CD4-positive, alpha-beta T cell treated with Interleukin-4 for 4 hours (primary cell): Measurements from ENCODE around the gene PRCD.

Experiments
- DNase-seq: peaks from one replicate; pipeline ENCODE4 v3.0.0-alpha.2; 2020

The PRCD gene

DNA sequence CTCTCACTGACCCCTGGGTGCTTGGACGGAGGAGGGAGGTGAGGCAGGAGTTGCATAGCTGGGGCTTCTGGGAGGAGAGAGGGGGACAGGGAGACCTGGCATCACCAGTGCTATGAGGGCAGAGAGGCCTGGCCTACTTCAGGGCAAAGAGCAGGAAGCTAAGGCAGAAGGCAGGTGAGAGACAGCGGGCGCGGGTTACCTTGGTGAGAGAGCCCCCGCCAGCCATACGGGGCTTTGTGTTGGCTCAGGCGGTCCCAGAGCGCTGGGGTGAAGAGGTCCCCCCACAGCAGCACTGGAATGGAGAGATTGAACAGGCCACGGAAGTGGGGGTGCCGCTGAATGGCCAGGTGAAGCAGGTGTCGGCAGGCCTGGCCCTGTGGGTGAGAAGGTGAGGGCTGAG is 34.3 kb downstream of the PRCD start:
- no peak for DNase-seq

DNA sequence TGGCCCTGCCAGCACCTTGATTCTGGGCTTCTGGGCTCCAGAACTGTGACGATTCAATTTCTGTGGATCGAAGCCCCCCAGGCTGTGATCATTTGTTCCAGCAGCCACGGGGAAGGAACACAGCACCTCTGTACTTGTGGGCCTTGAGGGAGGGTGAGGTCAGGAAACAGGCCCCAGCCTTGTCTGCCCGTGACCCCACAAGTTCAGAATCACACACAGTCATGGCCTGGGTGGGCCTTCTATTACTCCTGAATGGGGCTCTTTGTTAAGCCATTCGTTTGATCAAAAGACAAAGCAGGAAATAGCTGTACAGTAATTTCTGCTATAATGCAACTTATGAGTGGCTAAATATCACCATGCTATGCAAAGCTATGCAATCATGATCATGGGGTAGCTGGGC is 35.7 kb downstream of the PRCD start:
- no peak for DNase-seq

DNA sequence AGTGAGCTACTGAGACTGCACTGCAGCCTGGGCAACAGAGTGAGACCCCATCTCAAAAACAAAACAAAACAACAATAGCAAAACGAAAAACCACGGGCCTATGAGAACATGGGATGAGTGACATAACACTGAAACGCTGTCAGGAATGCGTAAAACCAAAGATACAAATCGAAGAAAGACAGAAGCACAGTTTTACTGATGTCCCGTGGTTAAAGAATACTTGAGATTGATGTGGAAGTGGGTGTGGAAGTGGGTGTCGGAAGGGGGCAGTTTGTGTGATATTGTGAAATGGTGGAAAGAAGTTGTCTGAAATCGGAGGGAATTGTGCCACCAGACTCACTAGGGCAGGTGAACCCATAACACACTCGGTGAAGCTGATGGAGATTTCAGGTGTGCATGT is 36.3 kb downstream of the PRCD start:
- no peak for DNase-seq

DNA sequence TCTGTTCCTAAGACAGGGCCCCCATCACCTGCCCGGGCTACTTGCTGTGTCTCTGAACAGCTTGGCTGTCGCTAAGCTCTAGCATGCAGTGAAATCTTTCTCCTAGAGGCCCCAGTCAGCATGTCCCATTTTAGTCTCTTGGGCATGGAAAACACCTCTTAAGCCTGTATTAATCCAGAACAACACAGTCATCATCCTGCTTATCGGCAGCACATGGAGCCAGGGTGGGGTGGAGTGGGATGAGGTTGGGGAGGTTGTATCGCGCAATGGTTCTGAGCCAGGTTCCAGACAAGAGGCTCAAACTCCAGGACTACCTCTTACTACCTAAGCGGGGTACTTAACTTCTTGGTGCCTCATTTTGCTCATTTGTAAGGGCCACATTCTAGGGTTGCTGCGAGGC is 38.0 kb downstream of the PRCD start:
- no peak for DNase-seq

DNA sequence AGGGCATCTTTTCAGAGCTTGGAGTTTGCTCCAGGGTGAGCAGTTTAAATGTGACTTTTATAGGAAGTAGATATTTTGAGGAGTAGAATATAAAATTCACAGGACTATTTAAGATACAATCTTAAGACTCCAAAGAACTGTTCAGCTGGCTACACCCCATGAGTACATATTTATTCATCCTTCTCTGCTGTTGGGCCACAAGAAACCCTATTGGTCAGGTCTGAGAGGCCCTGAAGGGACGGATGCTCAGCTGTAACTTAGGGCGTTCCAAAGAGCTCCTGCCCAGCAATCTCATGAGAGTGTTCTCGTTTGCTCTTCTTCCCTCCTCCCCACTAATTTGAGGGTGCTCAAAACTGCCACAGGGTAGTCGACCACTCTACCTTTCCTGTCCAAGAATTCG is 38.5 kb downstream of the PRCD start:
- DNase-seq = no peak

DNA sequence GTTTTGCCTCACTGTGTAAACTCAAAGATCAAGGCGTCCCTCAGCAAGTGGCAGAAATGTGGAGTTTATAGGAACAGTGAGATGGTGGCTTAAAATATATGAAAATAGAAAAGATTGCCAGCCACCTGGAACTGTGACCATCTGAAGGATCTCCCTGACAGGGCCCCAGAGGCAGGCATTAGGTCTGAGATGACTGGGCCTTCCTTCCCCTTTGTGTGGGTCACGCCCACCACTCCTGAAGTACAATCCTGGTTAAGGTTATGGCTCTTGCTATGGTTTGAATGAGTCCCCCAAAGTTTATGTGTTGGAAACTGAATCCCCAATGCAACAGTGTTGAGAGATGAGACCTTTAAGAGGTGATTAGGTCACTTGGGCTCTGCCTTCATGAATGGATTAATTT is 39.4 kb downstream of the PRCD start:
- no peak for DNase-seq

DNA sequence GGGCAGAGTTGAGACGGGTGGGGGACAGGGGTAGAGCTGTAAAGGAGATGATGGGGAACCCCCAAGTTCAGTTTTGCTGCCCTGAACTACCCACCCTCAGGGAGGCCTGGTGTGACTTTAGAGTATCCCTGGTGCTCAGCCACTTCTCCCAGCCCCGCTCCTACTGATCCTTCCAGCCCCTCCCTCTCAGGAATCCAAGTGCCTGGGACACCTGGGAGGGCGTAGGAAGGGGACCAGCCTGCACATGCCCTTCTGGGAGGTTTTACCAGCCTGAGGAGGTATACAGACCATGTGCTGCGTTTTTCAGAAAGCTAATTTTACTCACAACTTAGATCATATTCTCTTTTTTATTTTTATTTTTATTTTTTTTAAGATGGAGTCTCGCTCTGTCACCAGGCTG is 41.7 kb downstream of the PRCD start:
- no peak for DNase-seq

DNA sequence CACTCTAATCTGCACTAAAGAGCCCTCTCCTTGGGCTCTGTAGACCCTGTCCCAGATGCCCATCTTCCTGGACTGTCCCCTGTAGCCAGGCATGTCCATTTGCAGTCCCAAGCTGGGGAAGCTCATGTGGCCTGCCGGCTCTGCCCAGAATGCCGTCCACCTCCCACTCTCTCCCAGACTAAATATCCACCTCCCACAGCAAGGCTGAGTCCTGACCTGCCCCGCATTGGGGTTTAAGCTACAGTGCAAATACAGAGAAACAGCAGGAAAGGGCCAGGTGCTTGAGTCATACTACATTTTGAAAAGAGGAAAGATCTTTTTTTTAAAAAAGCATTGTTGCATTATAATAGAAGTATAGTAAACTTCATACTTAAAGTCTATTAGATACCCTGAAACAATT is 42.8 kb downstream of the PRCD start:
- no peak for DNase-seq

DNA sequence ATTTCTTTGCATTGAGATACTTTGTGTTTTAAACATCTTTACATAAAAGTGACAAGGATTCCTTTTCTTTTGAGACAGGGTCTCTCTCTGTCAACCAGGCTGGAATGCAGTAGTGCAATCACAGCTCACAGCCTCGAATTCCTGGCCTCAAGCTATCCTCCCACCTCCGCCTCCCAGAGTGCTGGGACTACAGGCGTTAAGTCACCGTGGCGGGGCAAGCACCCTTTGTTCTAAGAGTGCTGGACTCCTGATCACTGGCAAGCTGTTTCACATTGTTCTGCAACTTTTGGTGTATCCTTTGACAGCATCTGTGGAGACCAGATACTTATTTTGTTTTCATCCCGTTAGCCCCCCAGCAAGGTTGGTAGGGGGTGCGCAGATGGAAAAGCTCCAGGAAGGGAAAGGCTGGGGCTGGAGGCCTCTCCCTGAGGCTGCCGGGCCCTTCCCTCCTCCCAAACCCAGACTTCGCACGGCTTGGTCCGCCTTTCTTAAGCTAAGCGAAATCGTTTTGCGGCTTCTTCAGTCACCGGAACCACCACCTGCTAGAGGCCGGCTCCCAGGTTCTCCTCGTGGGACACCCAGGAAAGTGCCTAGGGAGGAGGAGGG is 44.7 kb downstream of the PRCD start:
- no peak for DNase-seq

DNA sequence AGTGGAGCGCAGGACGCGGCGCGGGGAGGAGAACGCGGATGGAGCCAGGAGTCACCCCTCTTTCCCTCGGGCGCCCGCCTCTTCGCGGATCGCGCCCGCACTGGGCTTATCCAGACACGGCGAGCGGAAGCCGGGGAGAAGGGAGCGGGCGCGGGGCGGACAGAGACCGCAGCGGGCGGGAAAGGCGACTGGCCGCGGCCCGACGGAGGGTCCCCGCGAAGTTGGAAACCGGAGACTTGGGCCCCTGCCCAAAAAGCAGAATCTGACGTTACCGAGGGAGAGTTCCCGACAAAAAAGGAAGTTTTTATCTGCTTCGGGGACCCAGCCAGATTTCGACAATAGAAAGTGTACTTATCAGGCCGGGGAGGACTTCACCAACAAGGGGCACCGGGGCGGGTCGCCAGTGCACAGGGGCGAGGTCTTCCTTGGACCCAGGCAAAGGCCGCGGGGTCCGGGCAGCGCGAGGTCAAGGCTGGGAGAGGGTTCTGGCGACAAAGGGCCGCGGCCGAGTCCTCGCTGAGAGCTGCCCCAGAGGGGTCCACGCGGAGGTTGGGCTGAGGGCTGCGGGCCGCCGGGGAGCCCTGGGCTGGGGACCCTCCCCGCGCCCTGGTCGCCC is 45.3 kb downstream of the PRCD start:
- no peak for DNase-seq

DNA sequence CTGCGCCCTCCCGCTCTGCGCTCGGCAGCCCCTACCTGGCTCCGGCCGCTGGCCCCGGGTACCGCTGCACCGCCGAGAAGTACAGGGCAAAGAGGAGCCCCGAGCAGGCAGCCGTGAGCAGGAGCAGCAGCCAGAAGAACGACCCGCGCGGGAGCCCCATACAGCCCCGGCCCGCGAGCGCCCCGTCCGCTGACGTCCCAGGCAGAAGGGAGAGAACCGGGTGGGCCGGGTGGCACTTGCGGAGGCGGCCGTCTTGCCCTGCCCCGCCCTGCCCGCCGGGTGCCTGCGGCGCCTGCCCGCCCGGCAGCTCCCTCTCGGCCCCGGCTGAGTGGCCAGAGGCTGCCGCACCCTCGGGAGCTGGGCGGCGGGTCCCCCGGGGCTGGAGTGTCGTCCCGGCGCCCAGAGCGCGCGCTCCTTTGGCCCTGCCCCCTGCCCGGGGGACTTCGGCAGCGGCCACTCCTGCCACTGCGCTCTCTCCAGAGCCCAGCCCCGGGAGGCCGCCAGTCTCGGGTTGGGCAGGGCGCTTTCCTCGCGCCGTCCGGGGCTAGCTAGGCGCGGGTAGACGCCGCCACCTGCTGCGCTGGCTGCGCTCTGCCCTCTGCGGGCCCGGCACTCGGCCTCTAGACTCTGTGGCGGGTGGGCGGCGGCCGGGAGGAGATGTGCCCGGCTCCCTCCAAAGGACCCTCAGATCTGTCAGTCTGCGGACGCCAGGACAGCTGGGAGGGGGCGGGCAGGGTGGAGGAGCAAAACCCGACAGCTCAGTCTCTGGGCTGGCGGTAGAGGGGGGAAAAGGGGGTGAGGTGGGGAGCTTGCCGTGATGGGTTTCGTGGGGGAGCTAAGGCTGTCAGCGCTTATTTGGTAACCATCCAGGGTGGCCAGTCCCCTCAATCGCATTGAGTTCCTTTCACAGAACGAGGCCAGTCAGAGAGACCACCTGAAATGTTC is 46.1 kb downstream of the PRCD start, which contains the start of gene ST6GALNAC2:
TSS of gene ST6GALNAC2 (minus strand) at position 212 of the 945 bp plus-strand sequence. CDS start at position 160, 52 bp downstream.
- peak; percentile 31 for DNase-seq

DNA sequence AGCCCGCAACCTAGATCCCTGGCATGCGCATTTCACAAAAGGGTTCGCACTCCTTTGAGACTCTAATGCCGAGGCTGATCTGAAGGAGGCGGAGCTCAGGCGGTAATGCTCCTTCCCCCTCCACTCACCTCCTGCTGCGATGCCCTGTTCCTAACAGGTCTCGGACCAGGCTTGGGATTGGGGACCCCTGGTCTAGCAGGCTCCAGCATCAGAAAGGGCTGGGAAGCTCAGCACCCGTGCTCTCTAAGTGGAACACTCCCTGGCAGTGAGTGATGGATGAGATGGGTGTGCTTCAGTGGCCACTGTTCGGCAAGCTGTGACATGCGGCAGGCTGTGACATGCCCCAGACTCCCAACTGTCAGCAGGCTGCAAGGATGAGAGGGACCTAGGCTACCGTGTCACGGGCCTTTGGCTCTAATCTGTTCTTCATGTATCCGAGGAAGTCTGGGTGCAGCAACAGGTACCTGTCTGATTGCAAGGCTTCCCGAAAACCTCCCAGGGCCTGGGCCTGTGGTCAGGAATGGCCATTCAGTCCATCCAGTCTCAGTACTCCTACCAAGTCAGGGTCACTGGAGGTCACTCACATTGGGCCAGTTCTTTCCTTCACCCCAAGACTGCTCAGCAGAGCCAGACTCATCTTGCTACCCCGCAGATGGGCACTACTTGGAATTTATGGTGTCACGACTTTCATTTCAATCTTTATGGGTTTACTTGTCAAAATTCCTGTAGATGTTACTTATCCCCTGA is 47.1 kb downstream of the PRCD start:
- DNase-seq = no peak

DNA sequence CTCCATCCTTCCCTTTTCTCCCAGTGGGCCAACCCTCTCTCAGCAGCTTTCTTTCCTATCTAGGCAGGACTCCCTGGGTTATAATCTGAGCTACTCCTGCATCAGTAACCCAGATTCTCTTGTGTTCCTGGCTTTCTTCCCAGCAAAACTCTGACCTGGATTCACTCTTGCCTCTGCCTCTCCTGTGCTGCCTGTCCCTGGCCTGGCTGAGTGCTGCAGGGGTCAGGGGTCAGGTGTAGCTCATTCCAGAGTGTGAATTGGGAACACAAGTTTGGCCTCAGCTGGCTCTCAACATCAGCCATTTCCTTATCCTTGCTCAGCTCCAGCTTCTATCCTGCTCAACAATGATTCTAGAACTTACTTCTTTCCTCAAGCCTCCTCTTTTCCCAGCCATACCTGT is 48.3 kb downstream of the PRCD start:
- no peak for DNase-seq

DNA sequence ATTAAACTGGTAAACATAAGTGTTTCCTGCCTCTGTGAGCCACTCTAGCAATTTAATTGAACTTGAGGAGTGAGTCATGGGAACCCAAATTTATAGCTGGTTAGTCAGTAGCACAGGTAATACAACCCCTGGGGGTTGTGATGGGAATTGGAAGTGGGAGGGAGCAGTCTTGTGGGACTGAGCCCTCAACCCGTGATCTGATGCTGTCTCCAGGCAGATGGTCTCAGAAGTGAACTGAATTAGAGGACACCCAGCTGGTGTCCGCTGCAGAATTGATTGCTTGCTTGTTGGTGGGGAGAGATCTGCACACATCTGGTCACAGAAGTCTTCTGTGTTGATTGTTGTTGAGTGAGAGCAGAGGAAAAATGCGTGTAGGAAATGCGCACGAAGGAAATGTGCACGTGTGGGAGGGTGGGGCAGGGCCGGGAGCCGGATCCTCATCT is 53.6 kb downstream of the PRCD start:
- DNase-seq = no peak

DNA sequence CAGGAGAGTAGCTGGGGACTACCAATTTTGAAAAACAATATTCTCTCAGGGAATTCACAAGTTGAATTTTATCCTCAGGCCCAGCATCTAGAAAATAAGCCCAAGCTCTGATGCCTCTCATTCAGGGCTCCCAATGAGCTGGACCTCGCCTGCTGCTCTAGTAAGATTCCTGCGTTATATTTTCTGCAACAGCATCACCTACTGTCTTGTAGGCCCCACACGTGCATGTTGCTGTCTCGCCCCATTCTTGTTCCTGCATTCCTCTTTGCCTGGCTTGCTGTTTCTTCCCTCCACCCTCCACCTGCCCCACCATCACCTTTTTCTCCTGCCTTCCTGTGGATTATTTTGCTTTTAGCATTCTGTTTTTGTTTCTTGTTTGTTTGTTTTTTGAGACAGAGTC is 54.1 kb downstream of the PRCD start:
- DNase-seq = no peak

DNA sequence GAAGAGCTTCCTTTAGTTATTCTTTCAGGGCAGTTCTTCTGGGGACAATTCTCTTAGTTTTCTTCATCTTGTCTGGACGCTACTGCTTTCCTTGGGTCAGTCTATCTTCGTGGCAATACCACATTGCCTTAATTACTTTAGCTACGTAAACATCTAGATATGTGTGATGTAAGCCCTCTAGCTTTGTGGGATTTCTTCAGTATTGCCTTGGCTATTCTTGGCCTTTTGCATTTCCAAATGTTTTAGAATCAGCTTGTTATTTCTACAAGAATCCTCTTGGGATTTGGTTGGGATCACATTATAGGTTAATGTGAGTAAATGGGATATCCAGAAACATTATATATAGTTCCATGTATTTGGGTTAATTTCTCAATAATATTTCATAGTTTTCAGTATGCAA is 54.8 kb downstream of the PRCD start:
- DNase-seq = no peak
